Tibial nerve (tissue), 4 donors: ENCODE data around the gene CDC42SE1. TPM values are rescaled to one million over a fixed set of nuclear protein-coding genes. Genes with fewer than 3 reads are reported as not detected.
A peak's percentile ranks its signal among the peaks of the same experiment; 100 is the strongest.

Experiments
- DNase-seq, 2 donors: peaks; one replicate each; pipeline ENCODE4 v3.0.0-alpha.2; 2019; ENCODE audit warnings: low spot score in 2 of 2
- H3K27ac ChIP-seq, 4 donors: fragments of 200-600 bp; sonication (generic) in 3 of 4; one replicate each; pipeline ENCODE4 v1.5.1; 2017 to 2019; ENCODE audit warnings: mild to moderate bottlenecking in 1 of 4
- H3K27me3 ChIP-seq, 2 donors: fragments of 200-600 bp; sonication (generic) in 1 of 2; one replicate each; pipeline versions ENCODE4 v1.5.1 to v1.6.0; 2017 to 2019
- H3K36me3 ChIP-seq, 3 donors: fragments of 200-600 bp; sonication (generic); one replicate each; pipeline ENCODE4 v1.5.1; 2018 to 2019
- H3K4me1 ChIP-seq, 4 donors: fragments of 200-600 bp; sonication (generic) in 3 of 4; one replicate each; pipeline ENCODE4 v1.5.1; 2017 to 2019
- H3K4me3 ChIP-seq, 4 donors: fragments of 200-600 bp; sonication (generic) in 3 of 4; one replicate each; pipeline ENCODE4 v1.5.1; 2017 to 2019; ENCODE audit warnings: mild to moderate bottlenecking in 1 of 4, moderate library complexity in 1 of 4
- H3K9me3 ChIP-seq, 4 donors: fragments of 200-600 bp; sonication (generic) in 3 of 4; one replicate each; pipeline ENCODE4 v1.5.1; 2017 to 2019
- EP300 ChIP-seq, 2 donors: sonication (generic); formaldehyde crosslinking; IDR thresholded peaks; one replicate each; pipeline ENCODE4 v1.6.1; 2017; ENCODE audit warnings: antibody characterized with exemption in 2 of 2, mild to moderate bottlenecking in 1 of 2
- POLR2A ChIP-seq, 2 donors: fragments of 450-650 bp; IDR thresholded peaks; one replicate each; pipeline ENCODE4 v1.6.1; 2017; ENCODE audit warnings: antibody characterized with exemption in 2 of 2, mild to moderate bottlenecking in 2 of 2, moderate library complexity in 2 of 2
- WGBS, 2 donors: methylation state at CpG; one replicate each; pipeline ENCODE4 v1.1.5; 2018; 5-methylcytosine and 5-hydroxymethylcytosine counted together
- total RNA-seq, 4 donors: library from RNA; depleted of rRNA; stranded (reverse); fragments of >200 nt; gene quantifications; one replicate each; pipeline ENCODE4 v1.1.0, GENCODE V29; 2016
- TF ChIP-seq, protein P1 (sequence below), 5 experiments: fragments of 200-600 bp in 3 of 5; fragments of 450-650 bp in 2 of 5; sonication (generic) in 3 of 5; IDR thresholded peaks; one replicate each; pipeline ENCODE4 v1.5.1; 2016 to 2019; ENCODE audit warnings: antibody characterized with exemption in 5 of 5, mild to moderate bottlenecking in 3 of 5, moderate library complexity in 2 of 5

The CDC42SE1 gene
- total RNA-seq, 4 donors from 2014 or later, result 72.4 to 87.4 (median 80.8) TPM

DNA sequence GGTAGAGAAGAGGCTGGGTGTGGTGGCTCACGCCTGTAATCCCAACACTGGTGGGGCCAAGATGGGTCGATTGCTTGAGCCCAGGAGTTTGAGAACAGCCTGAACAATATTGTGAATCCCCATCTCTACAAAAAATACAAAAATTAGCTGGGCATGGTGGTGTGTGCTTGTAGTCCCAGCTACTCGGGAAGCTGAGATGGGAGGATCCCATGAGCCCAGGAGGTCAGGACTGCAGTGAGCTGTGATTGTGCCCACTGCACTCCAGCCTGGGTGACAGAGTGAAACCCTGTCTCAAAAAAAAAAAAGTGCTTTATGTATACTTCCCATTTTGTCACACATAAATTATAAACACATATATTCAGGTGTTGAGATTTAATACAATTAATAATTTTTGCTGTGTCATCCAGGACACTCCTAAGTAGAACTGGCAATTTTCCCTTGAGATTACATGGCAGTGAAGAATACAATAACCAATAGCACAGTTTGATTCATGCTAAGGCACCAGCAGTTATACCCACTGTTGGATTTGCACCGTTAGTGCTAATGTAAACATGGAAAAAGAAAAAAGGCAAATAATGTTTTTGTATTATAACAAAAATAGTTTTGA lies 26.6 kb upstream of the CDC42SE1 start:
- no peak for DNase-seq
- no peak overlapping the region for H3K27ac ChIP-seq
- no peaks in the 10 kb centered on the region for H3K27me3 ChIP-seq
- H3K36me3 ChIP-seq, result peaks cover 0 to 39% (median 0%) of the 10 kb centered on the region in 3 donors
- no peaks in the 10 kb centered on the region for H3K4me1 ChIP-seq
- no peaks in the 10 kb centered on the region for H3K9me3 ChIP-seq
- H3K4me3 ChIP-seq, result no peak overlapping the region
- 72 to 74% methylated on average over 4 of the region's 4 CpGs for WGBS, 2 donors
- TF ChIP-seq EP300 (IDR thresholded peaks at IDR 0.05) (no peak), POLR2A (IDR thresholded peaks at IDR 0.05) (no peak)
- TF ChIP-seq, protein P1, sequence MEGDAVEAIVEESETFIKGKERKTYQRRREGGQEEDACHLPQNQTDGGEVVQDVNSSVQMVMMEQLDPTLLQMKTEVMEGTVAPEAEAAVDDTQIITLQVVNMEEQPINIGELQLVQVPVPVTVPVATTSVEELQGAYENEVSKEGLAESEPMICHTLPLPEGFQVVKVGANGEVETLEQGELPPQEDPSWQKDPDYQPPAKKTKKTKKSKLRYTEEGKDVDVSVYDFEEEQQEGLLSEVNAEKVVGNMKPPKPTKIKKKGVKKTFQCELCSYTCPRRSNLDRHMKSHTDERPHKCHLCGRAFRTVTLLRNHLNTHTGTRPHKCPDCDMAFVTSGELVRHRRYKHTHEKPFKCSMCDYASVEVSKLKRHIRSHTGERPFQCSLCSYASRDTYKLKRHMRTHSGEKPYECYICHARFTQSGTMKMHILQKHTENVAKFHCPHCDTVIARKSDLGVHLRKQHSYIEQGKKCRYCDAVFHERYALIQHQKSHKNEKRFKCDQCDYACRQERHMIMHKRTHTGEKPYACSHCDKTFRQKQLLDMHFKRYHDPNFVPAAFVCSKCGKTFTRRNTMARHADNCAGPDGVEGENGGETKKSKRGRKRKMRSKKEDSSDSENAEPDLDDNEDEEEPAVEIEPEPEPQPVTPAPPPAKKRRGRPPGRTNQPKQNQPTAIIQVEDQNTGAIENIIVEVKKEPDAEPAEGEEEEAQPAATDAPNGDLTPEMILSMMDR (IDR thresholded peaks at IDR 0.05), result no peak

DNA sequence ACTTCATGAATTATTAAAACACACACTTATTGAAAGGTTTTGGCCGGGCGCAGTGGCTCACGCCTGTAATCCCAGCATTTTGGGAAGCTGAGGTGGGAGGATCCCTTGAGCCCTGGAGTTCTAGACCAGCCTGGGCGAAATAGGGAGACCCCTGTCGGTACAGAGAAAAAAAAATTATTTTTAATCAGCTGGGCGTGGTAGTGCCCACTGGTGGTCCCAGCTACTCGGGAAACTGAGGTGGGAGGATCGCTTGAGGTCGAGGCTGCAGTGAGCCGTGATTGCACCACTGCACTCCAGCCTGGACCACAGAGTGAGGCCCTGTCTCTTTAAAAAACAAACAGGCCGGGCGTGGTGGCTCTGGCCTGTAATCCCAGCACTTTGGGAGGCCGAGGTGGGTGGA lies 12.8 kb upstream of the CDC42SE1 start:
- H3K9me3 ChIP-seq, result no peaks in the 10 kb centered on the region
- no peaks in the 10 kb centered on the region for H3K27me3 ChIP-seq
- peaks cover 0 to 17% (median 7%) of the 10 kb centered on the region in 4 donors for H3K4me1 ChIP-seq
- TF ChIP-seq, protein P1 (IDR thresholded peaks at IDR 0.05), result peak in 1 of 5 experiments; percentile 20
- TF ChIP-seq POLR2A (IDR thresholded peaks at IDR 0.05), result no peak
- no peak for TF ChIP-seq EP300 (IDR thresholded peaks at IDR 0.05)
- 63 to 64% methylated on average over 13 of the region's 13 CpGs for WGBS, 2 donors
- H3K4me3 ChIP-seq, result no peak overlapping the region
- no peak for DNase-seq
- peak overlapping the region; percentile 21 to 99 (median 99) for H3K27ac ChIP-seq
- H3K36me3 ChIP-seq, result peaks cover 0 to 19% (median 0%) of the 10 kb centered on the region in 3 donors

DNA sequence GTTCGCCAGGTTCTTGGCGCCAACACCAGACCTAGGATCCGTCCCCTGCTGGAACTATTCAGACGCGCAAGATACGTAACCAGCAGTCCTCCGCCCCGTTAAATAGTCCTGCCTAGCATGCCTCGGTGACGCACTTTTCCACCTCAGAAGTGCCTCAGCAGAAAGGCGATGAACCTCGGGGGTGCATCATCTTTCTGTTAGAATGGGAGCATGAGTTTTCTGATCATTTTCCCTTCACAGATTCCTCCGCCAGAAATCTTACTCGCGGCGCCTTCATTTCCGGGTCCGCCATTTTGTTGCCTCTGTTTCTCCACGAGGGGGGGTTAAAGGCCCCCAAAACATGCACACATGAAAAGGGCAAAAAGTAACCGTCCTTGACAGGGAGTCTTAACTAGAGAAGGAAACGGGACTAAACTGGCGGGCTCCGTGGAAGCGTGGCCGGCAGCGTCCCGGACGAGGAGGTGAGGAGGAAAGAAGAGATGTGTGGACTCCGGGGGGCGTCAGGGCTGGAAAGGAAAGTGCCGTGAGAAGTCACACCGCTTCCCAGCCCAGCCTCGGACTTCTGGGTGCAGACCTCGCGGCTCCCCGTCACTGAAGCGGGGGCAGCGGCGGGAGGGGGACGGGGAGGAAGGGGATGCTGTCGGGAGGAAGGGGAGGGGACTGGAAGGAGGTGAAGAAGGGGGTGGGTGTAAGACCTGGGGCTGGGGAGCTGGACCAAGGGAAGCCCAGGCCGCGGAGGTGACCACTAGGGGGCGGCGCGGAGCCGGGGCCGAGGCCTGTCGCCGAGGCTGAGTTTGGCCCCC lies 11.3 kb upstream of the CDC42SE1 start, which contains the start of gene GABPB2:
Gene GABPB2, plus strand, starts transcription at position 288 of the 803 bp plus-strand sequence. CDS start 17,429 bp downstream, outside the sequence.
- TF ChIP-seq EP300 (IDR thresholded peaks at IDR 0.05), result peak; percentile 80 to 97
- TF ChIP-seq POLR2A (IDR thresholded peaks at IDR 0.05), result peak; percentile 13 to 66
- TF ChIP-seq, protein P1 (IDR thresholded peaks at IDR 0.05), result peak; percentile 83 to 95 (median 87)
- Histone ChIP-seq H3K36me3 (peaks cover 0 to 19% (median 0%) of the 10 kb centered on the region in 3 donors), H3K27me3 (no peaks in the 10 kb centered on the region), H3K4me3 (peak within 1 kb of the TSS; percentile 63 to 99 (median 79)), H3K27ac (peak within 1 kb of the TSS; percentile 99), H3K9me3 (no peaks in the 10 kb centered on the region), H3K4me1 (peaks cover 0 to 17% (median 7%) of the 10 kb centered on the region in 4 donors)
- WGBS, 2 donors, result 0 to 1% methylated on average over 50 of the region's 50 CpGs
- DNase-seq, result peak; percentile 85 to 92

DNA sequence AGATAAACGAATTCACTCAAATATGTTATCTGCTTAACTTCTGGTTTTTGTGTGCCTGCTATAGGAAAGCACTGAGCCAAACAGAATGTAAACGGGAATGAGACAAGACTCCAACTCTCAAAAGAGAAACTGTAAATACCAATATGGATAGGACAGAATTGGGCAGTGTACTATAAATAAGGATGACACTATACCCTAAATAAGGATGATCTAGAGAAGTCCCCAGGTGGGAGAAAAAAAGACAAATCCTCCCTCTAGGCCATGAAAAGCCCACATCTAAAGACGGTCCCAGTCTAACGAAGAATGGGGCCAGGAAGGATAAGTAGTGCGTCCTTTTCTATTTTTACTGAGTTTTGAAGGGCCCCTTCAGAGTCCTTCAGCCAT lies 9.7 kb upstream of the CDC42SE1 start:
- H3K36me3 ChIP-seq, result peaks cover 0 to 8% (median 0%) of the 10 kb centered on the region in 3 donors
- no peaks in the 10 kb centered on the region for H3K9me3 ChIP-seq
- DNase-seq, result no peak
- peaks cover 0 to 17% (median 7%) of the 10 kb centered on the region in 4 donors for H3K4me1 ChIP-seq
- TF ChIP-seq EP300 (IDR thresholded peaks at IDR 0.05), result no peak
- TF ChIP-seq, protein P1 (IDR thresholded peaks at IDR 0.05), result no peak
- TF ChIP-seq POLR2A (IDR thresholded peaks at IDR 0.05), result no peak
- WGBS, 2 donors, result 79 to 87% methylated on average over 5 of the region's 5 CpGs
- H3K27ac ChIP-seq, result peak overlapping the region in 3 of 4 donors; percentile 9 to 99 (median 99)
- H3K4me3 ChIP-seq, result no peak overlapping the region
- no peaks in the 10 kb centered on the region for H3K27me3 ChIP-seq

DNA sequence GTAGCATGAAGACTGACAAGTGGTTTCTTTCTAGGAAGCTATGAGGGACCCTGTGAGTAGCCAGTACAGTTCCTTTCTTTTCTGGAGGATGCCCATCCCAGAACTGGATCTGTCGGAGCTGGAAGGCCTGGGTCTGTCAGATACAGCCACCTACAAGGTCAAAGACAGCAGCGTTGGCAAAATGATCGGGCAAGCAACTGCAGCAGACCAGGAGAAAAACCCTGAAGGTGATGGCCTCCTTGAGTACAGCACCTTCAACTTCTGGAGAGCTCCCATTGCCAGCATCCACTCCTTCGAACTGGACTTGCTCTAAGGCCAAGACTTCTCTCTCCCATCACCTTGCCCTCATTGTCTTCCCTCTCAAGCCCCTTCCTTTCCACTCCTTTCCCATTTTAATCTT lies 7.8 kb upstream of the CDC42SE1 start:
- no peak overlapping the region for H3K27ac ChIP-seq
- no peaks in the 10 kb centered on the region for H3K36me3 ChIP-seq
- peaks cover 0 to 13% (median 7%) of the 10 kb centered on the region in 4 donors for H3K4me1 ChIP-seq
- no peak for TF ChIP-seq EP300 (IDR thresholded peaks at IDR 0.05)
- no peak for TF ChIP-seq POLR2A (IDR thresholded peaks at IDR 0.05)
- TF ChIP-seq, protein P1 (IDR thresholded peaks at IDR 0.05), result no peak
- WGBS, 2 donors, result 75 to 89% methylated on average over 4 of the region's 4 CpGs
- H3K4me3 ChIP-seq, result no peak overlapping the region
- H3K27me3 ChIP-seq, result no peaks in the 10 kb centered on the region
- H3K9me3 ChIP-seq, result no peaks in the 10 kb centered on the region
- DNase-seq, result no peak
